ENCODE data around the gene PTPRU.

DNA sequence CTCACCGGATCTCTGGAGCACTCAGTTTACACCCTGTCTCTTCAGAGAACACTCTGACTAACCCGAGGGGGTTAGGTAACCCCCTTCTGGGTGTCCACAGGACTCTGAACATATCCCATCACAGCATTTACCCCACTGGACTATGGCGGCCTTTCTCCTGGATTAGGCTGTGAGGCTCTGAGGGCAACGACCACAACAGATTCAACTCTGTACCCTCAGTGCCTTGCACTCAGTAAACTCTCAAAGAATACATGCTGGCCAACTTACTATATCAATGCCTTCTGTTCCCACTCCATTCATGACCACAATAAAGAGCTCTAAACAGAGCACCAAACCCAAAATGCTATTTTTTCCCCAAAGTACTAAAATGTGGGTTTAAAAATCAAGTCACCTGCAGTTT is 11.0 kb upstream of the PTPRU start:
- TF ChIP-seq POLR2A (IDR thresholded peaks at IDR 0.05) (no peak), POLR2AphosphoS5 (IDR thresholded peaks at IDR 0.05; ENCODE audit: insufficient read depth in 1 of 2, low read depth in 1 of 2) (no peak)
- TF ChIP-seq, protein P1, sequence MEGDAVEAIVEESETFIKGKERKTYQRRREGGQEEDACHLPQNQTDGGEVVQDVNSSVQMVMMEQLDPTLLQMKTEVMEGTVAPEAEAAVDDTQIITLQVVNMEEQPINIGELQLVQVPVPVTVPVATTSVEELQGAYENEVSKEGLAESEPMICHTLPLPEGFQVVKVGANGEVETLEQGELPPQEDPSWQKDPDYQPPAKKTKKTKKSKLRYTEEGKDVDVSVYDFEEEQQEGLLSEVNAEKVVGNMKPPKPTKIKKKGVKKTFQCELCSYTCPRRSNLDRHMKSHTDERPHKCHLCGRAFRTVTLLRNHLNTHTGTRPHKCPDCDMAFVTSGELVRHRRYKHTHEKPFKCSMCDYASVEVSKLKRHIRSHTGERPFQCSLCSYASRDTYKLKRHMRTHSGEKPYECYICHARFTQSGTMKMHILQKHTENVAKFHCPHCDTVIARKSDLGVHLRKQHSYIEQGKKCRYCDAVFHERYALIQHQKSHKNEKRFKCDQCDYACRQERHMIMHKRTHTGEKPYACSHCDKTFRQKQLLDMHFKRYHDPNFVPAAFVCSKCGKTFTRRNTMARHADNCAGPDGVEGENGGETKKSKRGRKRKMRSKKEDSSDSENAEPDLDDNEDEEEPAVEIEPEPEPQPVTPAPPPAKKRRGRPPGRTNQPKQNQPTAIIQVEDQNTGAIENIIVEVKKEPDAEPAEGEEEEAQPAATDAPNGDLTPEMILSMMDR (IDR thresholded peaks at IDR 0.05) = no peak

Measured in vagina (tissue), 2 donors.